ENCODE results near the gene BPIFA3.

Gene BPIFA3

DNA sequence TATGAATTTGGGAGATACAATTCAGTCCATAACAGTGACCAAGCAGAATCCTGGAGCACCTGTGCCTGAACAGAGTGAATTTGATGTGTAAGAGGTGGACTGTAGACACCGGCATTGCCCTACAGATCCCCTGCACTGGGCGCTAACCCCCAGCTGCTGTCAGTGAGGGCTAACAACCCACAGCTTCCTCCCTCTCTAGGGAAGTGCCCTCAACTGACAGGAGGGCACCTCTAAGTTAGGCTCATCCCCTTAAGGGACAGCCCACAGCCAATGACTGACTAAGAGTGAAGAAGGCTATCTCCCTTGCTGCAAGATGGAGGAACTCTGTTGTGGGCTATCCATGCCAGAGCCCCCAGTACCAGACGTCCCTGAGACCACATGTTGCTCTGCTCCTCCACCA lies 50.5 kb downstream of the BPIFA3 start:
- DNase-seq, result no peak

DNA sequence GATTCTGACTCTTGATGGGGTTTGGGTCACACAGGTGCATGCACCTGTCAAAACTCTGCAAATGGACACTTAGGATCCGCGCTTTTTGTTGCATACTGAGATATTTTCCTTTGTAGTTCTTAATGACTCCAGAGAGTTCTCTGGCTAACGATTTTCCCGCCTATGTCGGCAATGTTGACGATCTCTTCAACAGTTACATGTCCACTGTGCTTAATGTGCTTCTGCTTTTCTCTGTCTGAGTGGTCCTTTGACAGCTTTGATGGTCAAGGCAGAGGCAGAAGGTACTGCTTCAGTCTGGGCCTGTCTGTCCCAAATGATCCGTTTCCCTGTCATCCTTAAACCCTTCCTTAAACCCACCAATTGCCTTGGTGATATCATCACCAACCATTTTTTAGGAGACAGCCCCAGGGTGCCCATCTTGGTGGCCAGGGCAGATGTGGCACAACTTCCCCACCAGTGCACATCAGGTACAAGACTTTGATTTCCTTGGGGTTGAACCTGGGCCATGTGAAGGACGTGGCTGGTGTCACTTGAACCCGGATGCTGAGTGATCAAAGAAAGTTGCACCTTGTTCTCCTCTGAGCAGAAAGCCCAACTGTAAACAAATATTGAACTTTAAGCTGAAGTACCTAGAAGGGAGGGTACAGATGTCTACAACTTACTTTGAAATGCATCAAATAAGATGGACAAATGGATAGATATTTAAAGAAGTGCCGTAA lies 55.2 kb downstream of the BPIFA3 start:
- DNase-seq, result no peak

DNA sequence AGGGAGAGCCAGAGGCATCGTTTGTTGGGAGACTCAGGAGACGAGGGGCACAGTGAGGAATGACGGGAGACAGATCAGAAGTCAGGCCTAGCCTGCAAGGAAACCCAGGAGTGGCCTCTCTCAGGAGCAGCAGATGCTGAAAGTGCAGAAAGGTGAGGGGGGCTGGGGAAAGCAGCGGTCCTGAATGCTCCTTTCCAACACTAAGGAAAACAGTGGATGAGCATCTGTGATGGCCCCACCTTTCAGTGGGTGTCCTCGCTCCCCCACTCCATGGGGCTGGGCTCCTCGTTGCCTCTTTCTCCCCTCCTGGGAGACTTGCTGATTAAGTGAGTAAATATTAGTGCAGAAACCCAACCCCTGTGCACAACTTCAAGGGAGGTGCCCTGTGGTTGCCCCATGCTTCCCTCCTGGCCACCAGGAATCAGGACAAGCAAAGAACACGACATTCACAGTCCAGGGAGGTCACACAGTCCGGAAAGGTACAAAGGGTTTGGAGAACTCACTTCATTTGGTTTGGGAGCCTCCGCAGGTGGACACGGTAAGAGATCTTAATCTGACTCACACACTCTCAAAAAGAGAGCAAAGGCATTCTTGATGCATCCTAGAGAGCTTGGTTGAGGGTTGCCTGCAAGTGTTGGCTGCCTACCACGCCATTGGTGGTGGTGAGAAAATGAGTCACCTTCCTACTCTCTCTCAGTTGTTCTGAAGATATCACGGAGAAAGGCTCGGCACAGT lies 56.1 kb downstream of the BPIFA3 start:
- no peak for DNase-seq

DNA sequence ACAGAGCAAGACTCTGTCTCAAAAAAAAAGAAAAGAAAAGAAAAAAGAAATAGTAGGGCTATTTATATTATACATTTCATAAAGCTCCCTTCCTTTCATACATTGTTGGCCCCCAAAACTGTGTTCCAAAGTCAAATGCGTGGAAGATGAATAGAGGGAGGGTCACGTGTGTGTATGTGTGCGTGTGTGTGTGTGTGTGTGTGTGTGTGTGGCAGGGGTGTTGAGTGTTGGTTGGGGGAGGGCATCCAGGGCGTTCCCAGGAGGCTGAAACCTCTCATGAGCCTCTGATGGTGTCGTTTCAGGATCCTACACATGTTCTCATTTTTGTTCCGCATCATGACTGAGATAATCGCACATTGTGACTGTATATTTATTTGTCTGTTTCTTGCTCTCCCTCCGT lies 58.1 kb downstream of the BPIFA3 start:
- no peak for DNase-seq

DNA sequence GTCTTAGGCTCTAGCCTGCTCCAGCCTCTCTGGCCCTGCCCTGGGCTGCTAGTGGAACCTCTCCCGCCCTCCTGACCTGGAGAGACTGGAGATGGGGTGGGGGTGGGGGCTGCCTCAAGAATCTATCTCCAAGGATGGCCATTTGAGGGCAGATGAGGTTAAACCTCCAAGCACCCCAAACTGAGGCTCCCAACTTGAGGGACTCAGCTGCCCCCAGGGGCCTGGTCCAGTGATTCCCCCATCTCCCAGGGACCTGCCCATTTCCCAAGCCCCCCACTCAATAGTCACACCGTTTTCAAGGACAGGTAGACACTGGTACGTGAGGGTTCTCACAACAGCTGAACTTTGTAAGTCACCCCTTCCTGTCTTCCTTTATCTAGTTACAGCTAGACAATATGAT lies 58.7 kb downstream of the BPIFA3 start:
- DNase-seq, result no peak

DNA sequence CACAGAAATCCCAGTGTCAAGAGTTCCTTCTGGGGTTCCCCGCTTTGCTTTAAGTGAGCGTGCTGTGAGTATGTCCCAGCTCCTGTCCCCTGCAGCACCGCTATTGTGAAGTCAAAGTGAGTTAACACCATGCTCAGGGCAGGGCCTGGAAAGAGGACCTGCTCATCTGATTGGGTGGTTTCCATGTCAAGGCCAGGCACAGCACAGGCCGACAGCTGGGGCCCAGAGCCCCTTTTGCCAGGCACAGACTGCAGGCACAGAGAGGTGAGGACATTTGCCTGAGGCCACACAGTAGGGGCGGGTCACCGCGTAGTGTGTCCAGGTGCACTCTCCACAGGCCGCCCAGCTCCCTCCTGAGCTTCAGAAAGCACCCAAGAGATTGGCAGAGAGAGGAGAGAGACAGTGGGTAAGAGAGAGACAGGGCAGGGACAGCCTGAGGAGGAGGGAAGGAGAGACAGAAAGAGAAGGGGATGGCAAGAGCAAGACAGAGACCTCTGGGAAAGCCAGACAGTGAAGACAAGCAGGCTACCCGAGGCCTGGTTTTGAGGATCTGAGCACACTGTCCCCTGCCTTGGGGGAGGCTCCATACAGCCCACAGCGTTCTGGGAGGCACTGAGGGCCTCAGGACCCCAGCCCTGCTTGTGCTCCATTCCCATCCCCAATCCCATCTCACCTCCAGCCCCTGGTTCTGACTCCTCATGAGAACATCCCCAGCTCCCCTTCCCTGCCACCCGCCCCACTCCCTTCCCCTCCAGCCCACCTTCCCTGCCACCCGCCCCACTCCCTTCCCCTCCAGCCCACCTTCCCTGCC lies 59.4 kb downstream of the BPIFA3 start:
- no peak for DNase-seq
